ENCODE measurements around the gene BTG2.

DNA sequence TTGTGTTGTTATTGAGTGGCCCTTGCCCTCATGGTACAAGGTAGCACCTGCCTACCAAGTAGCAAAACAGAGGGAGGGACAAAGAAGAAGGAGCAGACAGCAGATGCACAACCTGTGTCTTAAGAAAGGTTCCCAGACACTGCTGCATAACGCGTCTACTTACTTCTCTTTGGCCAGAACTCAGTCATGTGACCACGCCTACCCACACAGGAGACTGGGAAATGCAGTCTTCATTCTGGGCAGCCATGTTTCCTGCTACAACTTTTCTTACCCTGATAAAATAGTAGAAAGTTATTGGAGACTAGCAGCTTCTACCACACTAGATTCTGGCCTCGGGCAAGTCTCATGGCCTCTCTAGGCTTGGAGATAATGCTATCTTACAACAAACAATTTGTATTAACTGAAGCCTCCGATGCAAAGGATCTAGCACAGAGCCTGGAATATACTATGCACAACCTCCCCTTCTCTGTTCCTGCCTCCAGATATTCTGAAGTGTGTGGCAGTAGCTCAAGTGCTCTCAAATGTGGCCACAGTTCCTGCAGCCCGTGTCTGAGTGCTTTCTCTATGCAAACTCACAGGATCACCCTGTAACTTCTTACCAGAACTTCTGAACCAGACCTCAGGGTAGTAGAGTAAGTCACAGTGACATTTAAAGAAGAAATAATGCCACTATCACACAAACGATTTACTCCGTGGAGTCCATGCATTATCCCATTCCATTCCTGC lies 34.1 kb upstream of the BTG2 start:
- TF ChIP-seq CTCF (conservative IDR thresholded peaks at IDR 0.05; ENCODE audit: low read length) (no peak), EZH2phosphoT487 (IDR thresholded peaks at IDR 0.05; ENCODE audit: borderline replicate concordance) (no peak)

Measured in Loucy (cell line).